ENCODE results near the gene MECP2.

DNA sequence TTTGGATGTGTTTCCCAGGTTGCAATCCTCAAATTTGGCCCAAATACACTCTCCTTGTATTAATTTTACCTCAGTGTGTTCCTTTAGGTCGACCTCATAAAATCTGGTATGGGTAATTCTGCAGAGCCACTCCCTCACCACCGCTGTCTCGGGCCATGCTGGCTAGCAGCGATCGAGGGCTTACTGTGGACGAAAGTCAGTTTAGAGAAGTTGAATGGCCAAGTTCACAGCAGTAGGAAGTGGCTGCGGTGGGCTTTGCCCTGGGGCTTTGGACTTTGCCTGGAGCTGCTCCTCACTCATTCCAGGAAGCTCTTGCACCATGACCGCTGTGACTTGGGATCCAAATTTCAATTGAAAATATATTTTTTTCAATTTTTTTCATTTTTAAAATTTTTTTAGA lies 105.3 kb downstream of the MECP2 start:
- TF ChIP-seq, protein P1, sequence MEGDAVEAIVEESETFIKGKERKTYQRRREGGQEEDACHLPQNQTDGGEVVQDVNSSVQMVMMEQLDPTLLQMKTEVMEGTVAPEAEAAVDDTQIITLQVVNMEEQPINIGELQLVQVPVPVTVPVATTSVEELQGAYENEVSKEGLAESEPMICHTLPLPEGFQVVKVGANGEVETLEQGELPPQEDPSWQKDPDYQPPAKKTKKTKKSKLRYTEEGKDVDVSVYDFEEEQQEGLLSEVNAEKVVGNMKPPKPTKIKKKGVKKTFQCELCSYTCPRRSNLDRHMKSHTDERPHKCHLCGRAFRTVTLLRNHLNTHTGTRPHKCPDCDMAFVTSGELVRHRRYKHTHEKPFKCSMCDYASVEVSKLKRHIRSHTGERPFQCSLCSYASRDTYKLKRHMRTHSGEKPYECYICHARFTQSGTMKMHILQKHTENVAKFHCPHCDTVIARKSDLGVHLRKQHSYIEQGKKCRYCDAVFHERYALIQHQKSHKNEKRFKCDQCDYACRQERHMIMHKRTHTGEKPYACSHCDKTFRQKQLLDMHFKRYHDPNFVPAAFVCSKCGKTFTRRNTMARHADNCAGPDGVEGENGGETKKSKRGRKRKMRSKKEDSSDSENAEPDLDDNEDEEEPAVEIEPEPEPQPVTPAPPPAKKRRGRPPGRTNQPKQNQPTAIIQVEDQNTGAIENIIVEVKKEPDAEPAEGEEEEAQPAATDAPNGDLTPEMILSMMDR (IDR thresholded peaks at IDR 0.05; ENCODE audit: low read depth, low read length) = no peak
- TF ChIP-seq EZH2phosphoT487 (IDR thresholded peaks at IDR 0.05; ENCODE audit: low read depth) = no peak

All from OCI-LY3 (cell line).